HG03159 (cell line): ENCODE results near the gene RPS6KA3.
A peak's percentile ranks its signal among the peaks of the same experiment; 100 is the strongest.
"Not testable (repeated sequence)": the region's sequence is repeated elsewhere in the genome, so short reads cannot be mapped to it uniquely, and the experiment has no call there.

Experiments used
- ATAC-seq: cut with Tn5 transposase; IDR thresholded peaks from one replicate; pipeline ENCODE4 v1.9.1; 2021; ENCODE audit warnings: mild to moderate bottlenecking, moderate library complexity; ENCODE audit not compliant: unreplicated experiment

Gene RPS6KA3

GRCh38 chrX:20265726-20266681, 705 bp downstream of the RPS6KA3 start:
- peak; percentile 28 for ATAC-seq

- ATAC-seq: no peak
Observed at GRCh38 chrX:20265221-20265725, 1.4 kb downstream of the RPS6KA3 start.

- ATAC-seq: no peak
Observed at GRCh38 chrX:20263474-20263873, 3.2 kb downstream of the RPS6KA3 start.

- ATAC-seq: no peak
Observed at GRCh38 chrX:20260885-20261284, 5.8 kb downstream of the RPS6KA3 start.

- ATAC-seq: no peak
Observed at GRCh38 chrX:20254712-20255299, 11.9 kb downstream of the RPS6KA3 start.

GRCh38 chrX:20253232-20253543, 13.5 kb downstream of the RPS6KA3 start:
- ATAC-seq: no peak

GRCh38 chrX:20252381-20253231, 14.1 kb downstream of the RPS6KA3 start:
- peak; percentile 76 for ATAC-seq

GRCh38 chrX:20251691-20252090, 15.0 kb downstream of the RPS6KA3 start:
- no peak for ATAC-seq

- not testable (repeated sequence) for ATAC-seq
Observed at GRCh38 chrX:20250146-20250545, 16.6 kb downstream of the RPS6KA3 start.

- no peak for ATAC-seq
Observed at GRCh38 chrX:20248592-20249192, 18.0 kb downstream of the RPS6KA3 start.

- ATAC-seq: no peak
Observed at GRCh38 chrX:20244931-20245330, 21.8 kb downstream of the RPS6KA3 start.

- ATAC-seq: no peak
Observed at GRCh38 chrX:20240201-20240600, 26.5 kb downstream of the RPS6KA3 start.

- ATAC-seq: no peak
Observed at GRCh38 chrX:20237864-20238263, 28.8 kb downstream of the RPS6KA3 start.

GRCh38 chrX:20235755-20236154, 31.0 kb downstream of the RPS6KA3 start:
- no peak for ATAC-seq

- ATAC-seq: no peak
Observed at GRCh38 chrX:20233336-20233735, 33.4 kb downstream of the RPS6KA3 start.

GRCh38 chrX:20231598-20231997, 35.1 kb downstream of the RPS6KA3 start:
- no peak for ATAC-seq

- ATAC-seq: no peak
Observed at GRCh38 chrX:20230406-20230805, 36.3 kb downstream of the RPS6KA3 start.

- no peak for ATAC-seq
Observed at GRCh38 chrX:20229155-20229554, 37.6 kb downstream of the RPS6KA3 start.

- no peak for ATAC-seq
Observed at GRCh38 chrX:20228245-20228644, 38.5 kb downstream of the RPS6KA3 start.

- no peak for ATAC-seq
Observed at GRCh38 chrX:20227116-20227515, 39.6 kb downstream of the RPS6KA3 start.

- no peak for ATAC-seq
Observed at GRCh38 chrX:20225488-20225833, 41.2 kb downstream of the RPS6KA3 start.
